ENCODE measurements around the gene IL17RD. TPM values are rescaled to one million over a fixed set of nuclear protein-coding genes. Genes with fewer than 3 reads are reported as not detected.

Gene IL17RD
- total RNA-seq, 2 donors from 2014 or later: 0.28 TPM; not detected in 1

DNA sequence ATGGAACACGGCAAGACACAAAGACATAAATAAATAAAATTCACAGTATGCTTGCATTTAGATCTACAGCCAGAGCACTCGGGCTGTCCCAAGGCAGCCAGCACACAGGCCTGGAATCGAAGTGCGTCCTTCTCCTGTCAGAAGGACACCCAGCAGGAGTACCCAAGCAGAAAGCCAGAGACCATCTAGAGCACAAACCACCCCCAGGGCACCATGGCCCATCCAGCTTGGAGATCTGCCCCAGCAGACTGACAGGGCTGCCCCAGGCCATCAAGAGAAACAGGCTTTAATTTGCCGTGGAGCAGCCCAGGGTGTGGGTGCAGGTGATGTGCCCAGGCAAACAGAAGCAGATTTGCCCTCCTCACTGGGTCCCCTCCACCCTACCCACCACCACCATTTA lies 112.5 kb downstream of the IL17RD start:
- no peak overlapping the region for H3K4me3 Mint-ChIP-seq
- peaks cover 4 to 7% of the 10 kb centered on the region in 2 donors for H3K27me3 Mint-ChIP-seq
- peaks cover 0 to 3% of the 10 kb centered on the region in 2 donors for H3K4me1 Mint-ChIP-seq (ENCODE audit: low read depth in 2 of 2)
- no peaks in the 10 kb centered on the region for H3K36me3 Mint-ChIP-seq
- no peak overlapping the region for H3K27ac Mint-ChIP-seq
- H3K9me3 Mint-ChIP-seq: no peaks in the 10 kb centered on the region
- DNase-seq (ENCODE audit: low spot score) (no peak), ATAC-seq (no peak)

DNA sequence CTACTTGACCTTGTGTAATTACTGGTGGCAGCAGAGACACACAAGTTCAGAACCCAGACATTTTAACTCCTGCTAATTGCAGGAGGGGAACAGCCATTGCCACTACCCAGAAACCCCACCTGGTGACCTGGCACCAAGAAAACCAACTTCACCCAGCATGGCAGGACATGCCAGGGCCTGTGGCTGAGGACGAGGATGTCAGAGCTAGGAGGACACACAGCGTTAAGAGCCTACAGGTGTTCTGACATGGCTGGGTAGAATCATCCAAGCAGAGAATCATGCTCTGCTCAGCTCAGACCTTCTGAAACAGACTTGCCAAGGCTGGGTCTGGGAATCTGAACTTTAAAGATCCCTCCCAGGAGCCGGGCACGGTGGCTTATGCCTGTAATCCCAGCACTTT lies 116.4 kb downstream of the IL17RD start:
- Mint-ChIP-seq H3K4me1 (ENCODE audit: low read depth in 2 of 2) (no peaks in the 10 kb centered on the region), H3K9me3 (no peaks in the 10 kb centered on the region), H3K27ac (no peak overlapping the region), H3K4me3 (no peak overlapping the region), H3K27me3 (peaks cover 4 to 8% of the 10 kb centered on the region in 2 donors), H3K36me3 (no peaks in the 10 kb centered on the region)
- no peak for ATAC-seq
- no peak for DNase-seq (ENCODE audit: low spot score)

DNA sequence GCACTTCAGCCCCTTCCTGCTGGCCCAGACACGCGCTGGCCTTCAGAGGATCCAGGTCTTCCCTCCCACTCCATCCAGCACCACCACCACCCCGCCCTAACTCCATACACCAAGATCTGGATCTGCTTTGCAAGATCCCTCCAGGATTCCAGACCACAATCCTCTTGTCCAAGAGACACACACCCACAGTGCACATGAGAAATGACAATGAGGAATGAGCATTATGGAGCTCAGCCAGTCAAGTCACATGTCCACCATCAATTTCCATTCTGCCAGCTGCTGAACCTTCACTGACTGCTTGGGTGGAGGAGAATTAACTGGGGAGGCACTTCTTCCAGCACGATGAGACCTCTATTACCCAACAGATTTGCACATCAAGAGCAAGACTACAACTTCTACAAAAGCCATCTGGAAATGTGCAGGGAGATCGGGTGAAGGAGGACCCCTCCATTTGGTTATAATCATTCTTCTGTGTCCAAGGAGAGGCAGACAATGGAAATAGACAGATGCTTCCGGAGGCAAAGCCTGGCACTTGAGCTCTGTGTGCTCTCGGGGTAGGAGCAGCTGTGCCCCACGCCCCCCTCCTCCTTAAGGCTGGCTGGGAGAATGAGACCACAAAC lies 117.0 kb downstream of the IL17RD start:
- no peak for DNase-seq (ENCODE audit: low spot score)
- no peak for ATAC-seq
- Mint-ChIP-seq H3K27ac (no peak overlapping the region), H3K4me3 (no peak overlapping the region), H3K27me3 (peaks cover 6 to 8% of the 10 kb centered on the region in 2 donors), H3K36me3 (no peaks in the 10 kb centered on the region), H3K9me3 (no peaks in the 10 kb centered on the region), H3K4me1 (ENCODE audit: low read depth in 2 of 2) (no peaks in the 10 kb centered on the region)

DNA sequence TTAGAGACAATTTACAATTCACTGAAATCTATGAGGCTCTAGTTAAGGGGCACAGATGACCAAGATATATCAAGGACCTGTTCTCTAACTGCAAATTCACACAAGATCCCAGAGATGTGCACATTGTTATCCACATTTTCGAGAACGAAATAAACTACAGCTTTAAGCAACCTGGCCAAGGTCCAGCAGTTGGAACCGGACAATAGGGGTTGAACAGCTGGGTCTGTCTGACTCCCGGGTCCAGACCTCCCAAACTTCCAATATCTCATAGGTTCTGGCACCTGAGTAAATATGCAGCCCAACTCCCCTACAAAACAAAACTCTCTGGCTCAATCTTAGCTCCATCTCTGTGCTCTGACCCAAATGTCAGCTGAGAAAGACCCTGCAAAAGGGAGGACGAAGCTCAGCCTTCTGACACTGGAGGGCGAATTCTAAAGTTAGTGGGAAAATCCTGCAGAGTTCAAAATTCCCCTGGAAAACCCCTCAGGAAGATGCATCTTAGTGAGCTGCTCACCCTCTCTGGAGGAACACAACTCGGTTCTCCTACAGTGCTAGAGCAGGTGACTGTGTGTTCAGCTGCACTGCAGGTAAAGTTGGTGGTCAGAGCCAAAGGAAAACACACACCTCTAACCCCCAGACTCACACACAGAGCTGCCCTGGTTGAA lies 118.9 kb downstream of the IL17RD start:
- H3K9me3 Mint-ChIP-seq: no peaks in the 10 kb centered on the region
- H3K27ac Mint-ChIP-seq: no peak overlapping the region
- peaks cover 6 to 14% of the 10 kb centered on the region in 2 donors for H3K27me3 Mint-ChIP-seq
- ATAC-seq (no peak), DNase-seq (ENCODE audit: low spot score) (no peak)
- no peak overlapping the region for H3K4me3 Mint-ChIP-seq
- no peaks in the 10 kb centered on the region for H3K4me1 Mint-ChIP-seq (ENCODE audit: low read depth in 2 of 2)
- H3K36me3 Mint-ChIP-seq: no peaks in the 10 kb centered on the region

DNA sequence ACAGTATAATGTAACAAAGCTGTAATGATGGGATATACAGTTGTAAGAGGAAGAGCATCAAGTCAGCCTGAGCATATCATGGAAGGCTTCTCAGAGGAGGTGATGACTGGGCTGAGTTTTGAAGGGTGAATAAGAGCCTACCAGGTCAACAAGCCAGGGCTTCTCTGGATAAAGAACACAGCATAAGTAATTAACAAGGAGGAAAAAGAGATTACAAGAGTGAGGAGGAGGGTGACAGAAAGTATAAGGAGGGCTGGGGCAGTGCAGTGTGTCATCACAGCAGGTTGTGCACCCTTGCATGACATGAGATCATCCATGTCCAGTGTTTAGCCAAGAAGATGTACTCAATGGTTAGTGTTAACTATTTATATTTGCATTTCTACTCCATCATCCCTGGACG lies 121.6 kb downstream of the IL17RD start:
- no peak for ATAC-seq
- H3K27me3 Mint-ChIP-seq: peaks cover 12 to 35% of the 10 kb centered on the region in 2 donors
- no peak overlapping the region for H3K4me3 Mint-ChIP-seq
- peaks cover 0 to 3% of the 10 kb centered on the region in 2 donors for H3K4me1 Mint-ChIP-seq (ENCODE audit: low read depth in 2 of 2)
- no peaks in the 10 kb centered on the region for H3K36me3 Mint-ChIP-seq
- H3K27ac Mint-ChIP-seq: no peak overlapping the region
- H3K9me3 Mint-ChIP-seq: no peaks in the 10 kb centered on the region
- no peak for DNase-seq (ENCODE audit: low spot score)

DNA sequence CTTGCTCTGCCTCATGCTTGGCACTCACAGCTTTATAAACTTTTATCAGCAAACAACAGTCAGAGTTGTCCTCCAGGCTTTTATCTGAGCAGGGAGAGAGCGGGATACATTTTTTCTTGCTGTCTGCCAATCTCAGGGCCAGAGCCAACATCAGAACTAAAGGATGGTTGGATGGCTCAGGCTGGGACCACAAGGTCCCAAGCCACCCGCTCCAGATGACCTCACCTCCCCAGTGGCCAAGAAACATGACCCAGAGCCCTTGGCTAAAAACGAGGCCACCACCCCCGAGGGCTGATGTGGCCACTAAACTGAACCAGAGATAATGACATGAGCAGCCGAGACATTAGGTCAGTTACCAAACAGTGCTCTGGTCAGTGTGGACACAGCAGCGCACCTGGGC lies 123.5 kb downstream of the IL17RD start:
- Mint-ChIP-seq H3K27me3 (peaks cover 8 to 28% of the 10 kb centered on the region in 2 donors), H3K4me3 (no peak overlapping the region), H3K36me3 (no peaks in the 10 kb centered on the region), H3K27ac (no peak overlapping the region), H3K9me3 (no peaks in the 10 kb centered on the region), H3K4me1 (ENCODE audit: low read depth in 2 of 2) (peaks cover 0 to 3% of the 10 kb centered on the region in 2 donors)
- DNase-seq (ENCODE audit: low spot score) (no peak), ATAC-seq (no peak)

Other genes with a start within 250 kb of the IL17RD start
- gene SPATA12, start 104.7 kb downstream of the IL17RD start, total RNA-seq: not detected
- gene HESX1, start 34.6 kb upstream of the IL17RD start, total RNA-seq: not detected
- 10 to 100 TPM; 23.1 to 27.8 TPM for gene APPL1, start 62.4 kb upstream of the IL17RD start, total RNA-seq
- not detected for gene ASB14, start 127.3 kb upstream of the IL17RD start, total RNA-seq